ENCODE data around the gene FKBP5. TPM values are rescaled to one million over a fixed set of nuclear protein-coding genes. Genes with fewer than 3 reads are reported as not detected.

Gene FKBP5
- total and polyA plus RNA-seq, 2 of the 4 experiments (the other 2 are of a cell fraction), result 6.8 to 7.0 TPM

DNA sequence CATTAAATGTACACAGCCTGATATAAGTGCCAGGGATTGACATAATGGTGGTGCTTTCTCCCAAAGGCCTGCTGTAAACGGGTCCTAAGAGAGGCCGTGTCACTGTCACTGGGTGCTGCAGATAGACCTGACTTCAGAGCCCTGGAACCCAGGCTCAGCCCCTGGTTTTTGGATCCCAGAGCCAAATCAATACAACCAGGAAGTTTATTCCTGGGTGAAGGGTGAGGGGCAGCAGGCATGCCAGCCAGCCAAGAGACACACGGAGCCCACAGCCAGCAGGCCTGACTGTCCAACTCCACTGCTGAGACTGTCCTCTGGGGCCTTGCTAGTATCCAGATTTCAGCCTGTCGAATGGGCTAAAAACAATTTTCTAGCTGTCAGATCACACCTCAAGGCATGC lies 35.3 kb upstream of the FKBP5 start:
- Histone ChIP-seq H2AK5ac (ENCODE audit: low read depth, low read length) (no peak overlapping the region), H2BK15ac (ENCODE audit: low read depth, low read length) (no peak overlapping the region), H2BK20ac (ENCODE audit: low read depth, low read length) (no peak overlapping the region), H3K27me3 (ENCODE audit: control insufficient read depth, insufficient read depth, low read length) (no peaks in the 10 kb centered on the region), H4K91ac (ENCODE audit: insufficient read depth, low read depth, low read length) (no peak overlapping the region), H4K20me1 (ENCODE audit: insufficient read depth, low read length) (no peaks in the 10 kb centered on the region), H3K4ac (ENCODE audit: low read depth, low read length) (no peak overlapping the region), H2BK5ac (ENCODE audit: low read depth, low read length, poor library complexity, severe bottlenecking) (no peak overlapping the region), H3K56ac (ENCODE audit: extremely low read depth, insufficient read depth, low read length) (no peak overlapping the region), H3K4me2 (ENCODE audit: low read depth, low read length) (no peak overlapping the region), H3K4me3 (ENCODE audit: insufficient read depth, low read depth, low read length) (no peak overlapping the region), H3K9ac (ENCODE audit: low read depth, low read length) (no peak overlapping the region), H3K9me1 (ENCODE audit: insufficient read depth, low read length) (peaks cover 16% of the 10 kb centered on the region), H4K8ac (ENCODE audit: low read depth in 2 of 2, low read length in 2 of 2) (no peak overlapping the region), H3K14ac (replicated peaks; ENCODE audit: low read depth, low read length) (no peak overlapping the region), H3K4me1 (ENCODE audit: control insufficient read depth, insufficient read depth, low read length) (peaks cover 31% of the 10 kb centered on the region), H3K36me3 (ENCODE audit: control insufficient read depth, insufficient read depth, low read length) (no peaks in the 10 kb centered on the region), H3K23ac (ENCODE audit: low read depth, low read length) (no peak overlapping the region), H3K9me3 (ENCODE audit: control insufficient read depth, insufficient read depth, low read length) (no peaks in the 10 kb centered on the region), H4K5ac (ENCODE audit: low read depth, low read length) (no peak overlapping the region), H3K18ac (ENCODE audit: low read depth, low read length) (no peak overlapping the region), H2AFZ (replicated peaks; ENCODE audit: low read length, poor library complexity) (no peak overlapping the region), H2AK9ac (replicated peaks; ENCODE audit: low read depth, low read length, poor library complexity) (no peak overlapping the region), H3K79me1 (ENCODE audit: low read depth in 1 of 2, low read length in 2 of 2) (peaks cover 0 to 8% of the 10 kb centered on the region in 2 experiments; a peak in 1 of 4 replicates), H2BK120ac (ENCODE audit: low read depth, low read length) (no peak overlapping the region), H3K27ac (ENCODE audit: insufficient read depth, low read length) (no peak overlapping the region)
- intact Hi-C loops (cut with micrococcal nuclease) (no loop called here), dilution Hi-C loops (cut with HindIII; ENCODE audit: low sequenced_read_pairs, unreplicated experiment) (no loop called here), in situ Hi-C loops (cut with MboI; ENCODE audit: low sequenced_read_pairs) (no loop called here)
- no TSS peak for BruUV-seq (replicated peaks)
- DNase-seq (no peak), ATAC-seq (ENCODE audit: low read depth) (no peak)
- POLR2A ChIA-PET (ENCODE audit: unreplicated experiment), result no interaction called here
- TF ChIP-seq MAZ (IDR thresholded peaks at IDR 0.05; ENCODE audit: borderline replicate concordance, low read depth, low read length) (no peak), MAFK (IDR thresholded peaks at IDR 0.05; ENCODE audit: low read depth, low read length) (no peak), SMC3 (IDR thresholded peaks at IDR 0.05; ENCODE audit: low read depth, low read length) (no peak), BHLHE40 (IDR thresholded peaks at IDR 0.05; ENCODE audit: low read depth, low read length) (no peak), CHD1 (IDR thresholded peaks at IDR 0.05; ENCODE audit: low read depth, low read length) (no peak), RFX5 (IDR thresholded peaks at IDR 0.05; ENCODE audit: low read depth, low read length) (no peak), POLR2A (IDR thresholded peaks at IDR 0.05; ENCODE audit: low read depth, low read length) (no peak), MXI1 (IDR thresholded peaks at IDR 0.05; ENCODE audit: borderline replicate concordance, low read depth, low read length) (no peak), CEBPB (IDR thresholded peaks at IDR 0.05; ENCODE audit: low read depth, low read length) (no peak), NFE2L2 (IDR thresholded peaks at IDR 0.05; ENCODE audit: low read depth, low read length) (no peak), RAD21 (IDR thresholded peaks at IDR 0.05; ENCODE audit: low read length) (no peak)
- TF ChIP-seq, protein P1, sequence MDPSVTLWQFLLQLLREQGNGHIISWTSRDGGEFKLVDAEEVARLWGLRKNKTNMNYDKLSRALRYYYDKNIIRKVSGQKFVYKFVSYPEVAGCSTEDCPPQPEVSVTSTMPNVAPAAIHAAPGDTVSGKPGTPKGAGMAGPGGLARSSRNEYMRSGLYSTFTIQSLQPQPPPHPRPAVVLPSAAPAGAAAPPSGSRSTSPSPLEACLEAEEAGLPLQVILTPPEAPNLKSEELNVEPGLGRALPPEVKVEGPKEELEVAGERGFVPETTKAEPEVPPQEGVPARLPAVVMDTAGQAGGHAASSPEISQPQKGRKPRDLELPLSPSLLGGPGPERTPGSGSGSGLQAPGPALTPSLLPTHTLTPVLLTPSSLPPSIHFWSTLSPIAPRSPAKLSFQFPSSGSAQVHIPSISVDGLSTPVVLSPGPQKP (IDR thresholded peaks at IDR 0.05; ENCODE audit: borderline replicate concordance, low read depth, low read length), result no peak
- TF ChIP-seq, protein P2, sequence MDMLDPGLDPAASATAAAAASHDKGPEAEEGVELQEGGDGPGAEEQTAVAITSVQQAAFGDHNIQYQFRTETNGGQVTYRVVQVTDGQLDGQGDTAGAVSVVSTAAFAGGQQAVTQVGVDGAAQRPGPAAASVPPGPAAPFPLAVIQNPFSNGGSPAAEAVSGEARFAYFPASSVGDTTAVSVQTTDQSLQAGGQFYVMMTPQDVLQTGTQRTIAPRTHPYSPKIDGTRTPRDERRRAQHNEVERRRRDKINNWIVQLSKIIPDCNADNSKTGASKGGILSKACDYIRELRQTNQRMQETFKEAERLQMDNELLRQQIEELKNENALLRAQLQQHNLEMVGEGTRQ (IDR thresholded peaks at IDR 0.05; ENCODE audit: low read depth, low read length), result no peak
- TF ChIP-seq, protein P3, sequence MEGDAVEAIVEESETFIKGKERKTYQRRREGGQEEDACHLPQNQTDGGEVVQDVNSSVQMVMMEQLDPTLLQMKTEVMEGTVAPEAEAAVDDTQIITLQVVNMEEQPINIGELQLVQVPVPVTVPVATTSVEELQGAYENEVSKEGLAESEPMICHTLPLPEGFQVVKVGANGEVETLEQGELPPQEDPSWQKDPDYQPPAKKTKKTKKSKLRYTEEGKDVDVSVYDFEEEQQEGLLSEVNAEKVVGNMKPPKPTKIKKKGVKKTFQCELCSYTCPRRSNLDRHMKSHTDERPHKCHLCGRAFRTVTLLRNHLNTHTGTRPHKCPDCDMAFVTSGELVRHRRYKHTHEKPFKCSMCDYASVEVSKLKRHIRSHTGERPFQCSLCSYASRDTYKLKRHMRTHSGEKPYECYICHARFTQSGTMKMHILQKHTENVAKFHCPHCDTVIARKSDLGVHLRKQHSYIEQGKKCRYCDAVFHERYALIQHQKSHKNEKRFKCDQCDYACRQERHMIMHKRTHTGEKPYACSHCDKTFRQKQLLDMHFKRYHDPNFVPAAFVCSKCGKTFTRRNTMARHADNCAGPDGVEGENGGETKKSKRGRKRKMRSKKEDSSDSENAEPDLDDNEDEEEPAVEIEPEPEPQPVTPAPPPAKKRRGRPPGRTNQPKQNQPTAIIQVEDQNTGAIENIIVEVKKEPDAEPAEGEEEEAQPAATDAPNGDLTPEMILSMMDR (conservative IDR thresholded peaks at IDR 0.05; ENCODE audit: low read depth, low read length), result no peak
- 100% methylated on average over 1 of the region's 4 CpGs; no CpG with 5 or more reads in 1 of the 2 experiments for WGBS, 2 experiments (ENCODE audit: extremely low coverage in 2 of 2, insufficient read length in 1 of 2)
- CTCF ChIA-PET, result no interaction called here
